A673 (cell line): ENCODE measurements around the gene SLC16A5.

Source experiments
- CTCF ChIP-seq: fragments of 300-800, 200-600 bp; sonication (generic); conservative IDR thresholded peaks from 2 replicates; pipeline ENCODE4 v1.5.1; 2017; ENCODE audit warnings: low read depth, mild to moderate bottlenecking, antibody characterized with exemption, low read length, moderate library complexity, mixed read lengths
- EZH2 ChIP-seq: fragments of 200-600 bp; sonication (generic); IDR thresholded peaks from 2 replicates; pipeline ENCODE4 v1.6.1; 2017; ENCODE audit warnings: borderline replicate concordance, low read depth, mild to moderate bottlenecking, mixed read lengths, antibody characterized with exemption, low read length; ENCODE audit not compliant: poor library complexity, severe bottlenecking

DNA sequence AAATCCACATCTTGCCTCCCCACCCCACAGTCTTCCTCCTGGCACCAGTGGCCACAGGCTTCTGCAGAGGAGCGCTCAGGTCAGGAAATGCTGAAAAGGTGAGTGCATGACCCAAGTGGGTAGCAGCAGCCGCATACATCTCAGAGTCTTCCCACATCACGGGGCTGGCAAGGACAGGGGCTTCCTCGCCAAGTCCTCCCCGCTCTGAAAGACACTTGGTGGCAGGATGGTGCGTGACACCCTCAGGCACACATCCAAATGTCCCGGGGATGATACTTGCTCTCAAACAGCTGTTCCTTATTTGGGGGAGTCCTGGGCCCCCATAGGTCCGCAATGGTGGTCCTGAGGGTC is 8.8 kb upstream of the SLC16A5 start:
- TF ChIP-seq EZH2 = no peak
- no peak for TF ChIP-seq CTCF
